H9 (cell line): ENCODE results near the gene TNNT1. TPM values are rescaled to one million over a fixed set of nuclear protein-coding genes. Genes with fewer than 3 reads are reported as not detected.
A peak's percentile ranks its signal among the peaks of the same experiment; 100 is the strongest.

Experiments
- DNase-seq: peaks from one replicate; pipeline ENCODE4 v3.0.0-alpha.2; 2017
- H2AFZ ChIP-seq: one replicate; pipeline ENCODE4 v1.6.1; 2013; ENCODE audit warnings: mild to moderate bottlenecking, low read length, control low read depth, moderate library complexity
- H2AK5ac ChIP-seq: 2 replicates; pipeline ENCODE4 v1.6.1; 2013; ENCODE audit warnings: low read length, control low read depth, mixed read lengths; ENCODE audit not compliant: insufficient read length
- H2BK120ac ChIP-seq: one replicate; pipeline ENCODE4 v1.6.1; 2013; ENCODE audit warnings: low read depth, mild to moderate bottlenecking, low read length, control low read depth, inconsistent platforms; ENCODE audit not compliant: poor library complexity, severe bottlenecking
- H2BK12ac ChIP-seq: 2 replicates; pipeline ENCODE4 v1.6.1; 2013; ENCODE audit warnings: low read length, control low read depth, mixed read lengths, low read depth; ENCODE audit not compliant: insufficient read length
- H2BK15ac ChIP-seq: 2 replicates; pipeline ENCODE4 v1.6.1; 2013; ENCODE audit warnings: low read depth, low read length, control low read depth
- H2BK20ac ChIP-seq: one replicate; pipeline ENCODE4 v1.6.1; 2013; ENCODE audit warnings: low read depth, mild to moderate bottlenecking, low read length, control low read depth, inconsistent platforms; ENCODE audit not compliant: poor library complexity, severe bottlenecking
- H2BK5ac ChIP-seq: 2 replicates; pipeline ENCODE4 v1.6.1; 2013; ENCODE audit warnings: low read length, control low read depth, mixed read lengths; ENCODE audit not compliant: insufficient read length
- H3K14ac ChIP-seq: 2 replicates; pipeline ENCODE4 v1.6.1; 2013; ENCODE audit warnings: low read length, control low read depth; ENCODE audit not compliant: insufficient read depth
- H3K18ac ChIP-seq: 2 replicates; pipeline ENCODE4 v1.6.1; 2013; ENCODE audit warnings: low read depth, mild to moderate bottlenecking, mixed read lengths, low read length, control low read depth; ENCODE audit not compliant: insufficient read length
- H3K23ac ChIP-seq: 2 replicates; pipeline ENCODE4 v1.6.1; 2013; ENCODE audit warnings: low read length, control low read depth, mixed read lengths, low read depth; ENCODE audit not compliant: insufficient read length
- H3K23me2 ChIP-seq: 2 replicates; pipeline ENCODE4 v1.6.1; 2013; ENCODE audit warnings: low read depth, mild to moderate bottlenecking, mixed read lengths, low read length, control low read depth; ENCODE audit not compliant: insufficient read length, poor library complexity, severe bottlenecking
- H3K27ac ChIP-seq: 2 replicates; pipeline ENCODE4 v1.5.1; 2013; ENCODE audit warnings: low read length, control low read depth, mixed read lengths, low read depth; ENCODE audit not compliant: insufficient read length
- H3K27me3 ChIP-seq: 2 replicates; pipeline ENCODE4 v1.6.1; 2013; ENCODE audit warnings: low read length, control low read depth, inconsistent platforms; ENCODE audit not compliant: insufficient read depth
- H3K4ac ChIP-seq: 2 replicates; pipeline ENCODE4 v1.6.1; 2013; ENCODE audit warnings: low read depth, mild to moderate bottlenecking, control low read depth, inconsistent platforms, low read length, moderate library complexity
- H3K4me1 ChIP-seq: 2 replicates; pipeline ENCODE4 v1.6.1; 2013; ENCODE audit warnings: low read length, control low read depth, inconsistent platforms; ENCODE audit not compliant: insufficient read depth
- H3K4me2 ChIP-seq: 2 replicates; pipeline ENCODE4 v1.6.1; 2013; ENCODE audit warnings: low read length, control low read depth, mixed read lengths; ENCODE audit not compliant: insufficient read length, insufficient read depth
- H3K56ac ChIP-seq: 2 replicates; pipeline ENCODE4 v1.6.1; 2013; ENCODE audit warnings: low read depth, mild to moderate bottlenecking, mixed read lengths, low read length, control low read depth; ENCODE audit not compliant: insufficient read length
- H3K79me1 ChIP-seq: 2 replicates; pipeline ENCODE4 v1.6.1; 2013; ENCODE audit warnings: low read depth, mild to moderate bottlenecking, moderate library complexity, low read length, control low read depth, inconsistent platforms; ENCODE audit not compliant: insufficient read depth, poor library complexity, severe bottlenecking
- H3K79me2 ChIP-seq: 2 replicates; pipeline ENCODE4 v1.6.1; 2013; ENCODE audit warnings: low read length, control low read depth, inconsistent platforms; ENCODE audit not compliant: insufficient read depth
- H3K9ac ChIP-seq: 2 replicates; pipeline ENCODE4 v1.6.1; 2013; ENCODE audit warnings: low read length, control low read depth, mixed read lengths; ENCODE audit not compliant: insufficient read length; ENCODE audit errors: extremely low read depth
- H3K9me3 ChIP-seq: one replicate; pipeline ENCODE4 v1.6.1; 2013; ENCODE audit warnings: low read depth, low read length, inconsistent platforms; ENCODE audit not compliant: control insufficient read depth
- H3T11ph ChIP-seq: one replicate; pipeline ENCODE4 v1.6.1; 2013; ENCODE audit warnings: mild to moderate bottlenecking, low read length, control low read depth, inconsistent platforms
- H4K20me1 ChIP-seq: one replicate; pipeline ENCODE4 v1.6.1; 2013; ENCODE audit not compliant: control insufficient read depth, insufficient read length, insufficient read depth
- H4K5ac ChIP-seq: 2 replicates; pipeline ENCODE4 v1.6.1; 2013; ENCODE audit warnings: low read depth, mild to moderate bottlenecking, mixed read lengths, low read length, control low read depth; ENCODE audit not compliant: insufficient read length
- H4K8ac ChIP-seq: replicated peaks from 2 replicates; pipeline ENCODE4 v1.6.1; 2013; ENCODE audit warnings: low read length, control low read depth, mixed read lengths, low read depth; ENCODE audit not compliant: insufficient read length
- H4K91ac ChIP-seq: 2 replicates; pipeline ENCODE4 v1.6.1; 2013; ENCODE audit warnings: low read depth, mild to moderate bottlenecking, moderate library complexity, mixed read lengths, low read length, control low read depth; ENCODE audit not compliant: insufficient read length
- H3K27ac Mint-ChIP-seq, 3 experiments: 2 replicates in 2 of 3; 3 replicates in 1 of 3; pipeline ENCODE4 v1.8.0; 2020 to 2021; ENCODE audit warnings: mixed read lengths in 3 of 3, mild to moderate bottlenecking in 1 of 3, moderate library complexity in 1 of 3
- H3K27me3 Mint-ChIP-seq: 2 replicates; pipeline ENCODE4 v1.8.0; 2021; ENCODE audit warnings: low read depth, mild to moderate bottlenecking, moderate library complexity, mixed read lengths
- H3K36me3 Mint-ChIP-seq, 3 experiments: 2 replicates in 2 of 3; 3 replicates in 1 of 3; pipeline ENCODE4 v1.8.0; 2020 to 2021; ENCODE audit warnings: low read depth in 3 of 3, mixed read lengths in 3 of 3; ENCODE audit not compliant: insufficient read depth in 1 of 3
- H3K4me1 Mint-ChIP-seq, 2 experiments: 2 replicates each; pipeline ENCODE4 v1.8.0; 2020; ENCODE audit warnings: mixed read lengths in 2 of 2
- H3K4me3 Mint-ChIP-seq, 2 experiments: 2 replicates in 1 of 2; 3 replicates in 1 of 2; pipeline ENCODE4 v1.8.0; 2020 to 2021; ENCODE audit warnings: mild to moderate bottlenecking in 2 of 2, mixed read lengths in 2 of 2, moderate library complexity in 1 of 2
- H3K9me3 Mint-ChIP-seq, 2 experiments: 2 replicates in 1 of 2; 3 replicates in 1 of 2; pipeline ENCODE4 v1.8.0; 2020; ENCODE audit warnings: mild to moderate bottlenecking in 2 of 2, mixed read lengths in 2 of 2, moderate library complexity in 1 of 2
- CTCF ChIP-seq: fragments of 200-600 bp; sonication (generic); conservative IDR thresholded peaks from 3 replicates; pipeline ENCODE4 v1.8.0; 2021; ENCODE audit warnings: antibody characterized with exemption, mild to moderate bottlenecking
- WGBS: extraction: QIAGEN DNeasy Blood & Tissue Kit; methylation state at CpG from one replicate; pipeline ENCODE4 v1.1.7; 2013; ENCODE audit warnings: missing lambda C conversion rate, low lambda C conversion rate, mixed read lengths; ENCODE audit not compliant: insufficient read length; ENCODE audit errors: extremely low coverage; 5-methylcytosine and 5-hydroxymethylcytosine counted together
- total RNA-seq: library from RNA; stranded (reverse); gene quantifications from 2 replicates; pipeline ENCODE4 v1.2.1, GENCODE V29; 2021

Gene TNNT1
- total RNA-seq, 1 experiment from 2014 or later = 127 TPM

- peaks cover 81% of the 10 kb centered on the region for H3K27me3 Mint-ChIP-seq
- H3K14ac ChIP-seq = no peak overlapping the region
These were observed 24.9 kb upstream of the TNNT1 start for GRCh38 chr19:55173714-55174409.

More at GRCh38 chr19:55173714-55174409, 24.9 kb upstream of the TNNT1 start:
- no peaks in the 10 kb centered on the region for H3K27me3 ChIP-seq
- peak; percentile 20; the same call in 1 of the 3 replicates for TF ChIP-seq CTCF
- no peaks in the 10 kb centered on the region for H3K9me3 ChIP-seq
- H3K27ac ChIP-seq = no peak overlapping the region
- no peak overlapping the region for H2BK5ac ChIP-seq
- no peak overlapping the region for H3K9ac ChIP-seq
- H2AFZ ChIP-seq = no peak overlapping the region
- no peak overlapping the region for H3K27ac Mint-ChIP-seq
- H3K79me1 ChIP-seq = no peaks in the 10 kb centered on the region
- no peak overlapping the region for H2BK15ac ChIP-seq
- no peaks in the 10 kb centered on the region for H3K36me3 Mint-ChIP-seq
- WGBS = no CpG with 5 or more reads among the region's 37 CpGs
- peak; percentile 95 for DNase-seq
- no peak overlapping the region for H4K91ac ChIP-seq
- H3T11ph ChIP-seq = no peak overlapping the region
- H3K23me2 ChIP-seq = peaks cover 24% of the 10 kb centered on the region
- H3K18ac ChIP-seq = no peak overlapping the region
- H4K5ac ChIP-seq = no peak overlapping the region
- H4K20me1 ChIP-seq = no peaks in the 10 kb centered on the region
- H2BK20ac ChIP-seq = no peak overlapping the region
- peak overlapping the region; percentile 66 to 92 for H3K4me3 Mint-ChIP-seq
- peaks cover 2% of the 10 kb centered on the region; the same call in 1 of the 2 replicates for H3K4me1 ChIP-seq
- H3K4me1 Mint-ChIP-seq = peaks cover 29 to 50% of the 10 kb centered on the region in 2 experiments
- peaks cover 2 to 8% of the 10 kb centered on the region in 2 experiments; a peak in 4 of 5 replicates for H3K9me3 Mint-ChIP-seq
- no peak overlapping the region for H2BK12ac ChIP-seq
- no peak overlapping the region for H2BK120ac ChIP-seq
- H3K79me2 ChIP-seq = no peaks in the 10 kb centered on the region
- no peak overlapping the region for H3K56ac ChIP-seq
- H4K8ac ChIP-seq = no peak overlapping the region
- H2AK5ac ChIP-seq = no peak overlapping the region
- H3K4ac ChIP-seq = no peak overlapping the region
- H3K4me2 ChIP-seq = peak overlapping the region; percentile 32
- no peak overlapping the region for H3K23ac ChIP-seq
